ENCODE data around the gene SELENOP. TPM values are rescaled to one million over a fixed set of nuclear protein-coding genes. Genes with fewer than 3 reads are reported as not detected.
"Not testable (repeated sequence)": the region's sequence is repeated elsewhere in the genome, so short reads cannot be mapped to it uniquely, and the experiment has no call there.

SELENOP gene
- total RNA-seq, 3 donors from 2014 or later = 0.66 to 1.1 (median 0.95) TPM

- Mint-ChIP-seq H3K4me3 (no peak overlapping the region), H3K27me3 (ENCODE audit: low read depth) (peaks cover 7% of the 10 kb centered on the region), H3K36me3 (ENCODE audit: insufficient read depth) (no peaks in the 10 kb centered on the region), H3K4me1 (ENCODE audit: low read depth) (no peaks in the 10 kb centered on the region), H3K9me3 (no peaks in the 10 kb centered on the region)
- no peak for ATAC-seq
- DNase-seq = no peak
Observed at GRCh38 chr5:42839196-42839595, 27.5 kb upstream of the SELENOP start.

- Mint-ChIP-seq H3K4me1 (ENCODE audit: low read depth) (no peaks in the 10 kb centered on the region), H3K9me3 (no peaks in the 10 kb centered on the region), H3K27me3 (ENCODE audit: low read depth) (peaks cover 4% of the 10 kb centered on the region), H3K4me3 (no peak overlapping the region), H3K36me3 (ENCODE audit: insufficient read depth) (no peaks in the 10 kb centered on the region)
- DNase-seq (no peak), ATAC-seq (no peak)
Observed at GRCh38 chr5:42837601-42838000, 25.9 kb upstream of the SELENOP start.

GRCh38 chr5:42836070-42836769 is 24.5 kb upstream of the SELENOP start:
- ATAC-seq = no peak
- no peaks in the 10 kb centered on the region for H3K9me3 Mint-ChIP-seq
- H3K4me1 Mint-ChIP-seq (ENCODE audit: low read depth) = no peaks in the 10 kb centered on the region
- no peak for DNase-seq
- peaks cover 4% of the 10 kb centered on the region for H3K27me3 Mint-ChIP-seq (ENCODE audit: low read depth)
- H3K4me3 Mint-ChIP-seq = no peak overlapping the region
- no peaks in the 10 kb centered on the region for H3K36me3 Mint-ChIP-seq (ENCODE audit: insufficient read depth)

- peaks cover 2% of the 10 kb centered on the region for H3K27me3 Mint-ChIP-seq (ENCODE audit: low read depth)
- H3K4me1 Mint-ChIP-seq (ENCODE audit: low read depth) = no peaks in the 10 kb centered on the region
- H3K4me3 Mint-ChIP-seq = no peak overlapping the region
- no peaks in the 10 kb centered on the region for H3K9me3 Mint-ChIP-seq
- DNase-seq (no peak), ATAC-seq (no peak)
- H3K36me3 Mint-ChIP-seq (ENCODE audit: insufficient read depth) = no peaks in the 10 kb centered on the region
Observed at GRCh38 chr5:42832060-42832459, 20.4 kb upstream of the SELENOP start.

- no peak for ATAC-seq
- no peak overlapping the region for H3K4me3 Mint-ChIP-seq
- H3K9me3 Mint-ChIP-seq = no peaks in the 10 kb centered on the region
- H3K36me3 Mint-ChIP-seq (ENCODE audit: insufficient read depth) = no peaks in the 10 kb centered on the region
- DNase-seq = no peak
- H3K4me1 Mint-ChIP-seq (ENCODE audit: low read depth) = no peaks in the 10 kb centered on the region
- H3K27me3 Mint-ChIP-seq (ENCODE audit: low read depth) = peaks cover 2% of the 10 kb centered on the region
Observed at GRCh38 chr5:42830924-42831323, 19.2 kb upstream of the SELENOP start.

GRCh38 chr5:42828671-42829070 is 17.0 kb upstream of the SELENOP start:
- Mint-ChIP-seq H3K27me3 (ENCODE audit: low read depth) (peaks cover under 1% of the 10 kb centered on the region), H3K4me3 (no peak overlapping the region), H3K36me3 (ENCODE audit: insufficient read depth) (no peaks in the 10 kb centered on the region), H3K4me1 (ENCODE audit: low read depth) (no peaks in the 10 kb centered on the region), H3K9me3 (no peaks in the 10 kb centered on the region)
- DNase-seq (no peak), ATAC-seq (no peak)

- H3K27me3 Mint-ChIP-seq (ENCODE audit: low read depth) = no peaks in the 10 kb centered on the region
Observed at GRCh38 chr5:42826757-42827515, 15.2 kb upstream of the SELENOP start.

GRCh38 chr5:42825422-42826148 is 13.9 kb upstream of the SELENOP start:
- DNase-seq (no peak), ATAC-seq (no peak)
- H3K4me3 Mint-ChIP-seq = no peak overlapping the region
- H3K36me3 Mint-ChIP-seq (ENCODE audit: insufficient read depth) = no peaks in the 10 kb centered on the region
- no peaks in the 10 kb centered on the region for H3K9me3 Mint-ChIP-seq
- H3K4me1 Mint-ChIP-seq (ENCODE audit: low read depth) = no peaks in the 10 kb centered on the region
- no peaks in the 10 kb centered on the region for H3K27me3 Mint-ChIP-seq (ENCODE audit: low read depth)

More at GRCh38 chr5:42826757-42827515, 15.2 kb upstream of the SELENOP start:
- Mint-ChIP-seq H3K4me3 (no peak overlapping the region), H3K9me3 (no peaks in the 10 kb centered on the region), H3K4me1 (ENCODE audit: low read depth) (no peaks in the 10 kb centered on the region), H3K36me3 (ENCODE audit: insufficient read depth) (no peaks in the 10 kb centered on the region)
- DNase-seq = no peak
- ATAC-seq = no peak

- H3K4me1 Mint-ChIP-seq (ENCODE audit: low read depth) = no peaks in the 10 kb centered on the region
- no peak overlapping the region for H3K4me3 Mint-ChIP-seq
- H3K9me3 Mint-ChIP-seq = no peaks in the 10 kb centered on the region
- no peaks in the 10 kb centered on the region for H3K36me3 Mint-ChIP-seq (ENCODE audit: insufficient read depth)
- DNase-seq (no peak), ATAC-seq (no peak)
- no peaks in the 10 kb centered on the region for H3K27me3 Mint-ChIP-seq (ENCODE audit: low read depth)
Observed at GRCh38 chr5:42824347-42824976, 12.8 kb upstream of the SELENOP start.

- ATAC-seq (no peak), DNase-seq (no peak)
- Mint-ChIP-seq H3K4me1 (ENCODE audit: low read depth) (no peaks in the 10 kb centered on the region), H3K4me3 (no peak overlapping the region), H3K36me3 (ENCODE audit: insufficient read depth) (no peaks in the 10 kb centered on the region), H3K9me3 (no peaks in the 10 kb centered on the region), H3K27me3 (ENCODE audit: low read depth) (no peaks in the 10 kb centered on the region)
Observed at GRCh38 chr5:42822548-42822947, 10.9 kb upstream of the SELENOP start.

GRCh38 chr5:42819745-42820144 is 8.1 kb upstream of the SELENOP start:
- no peaks in the 10 kb centered on the region for H3K4me1 Mint-ChIP-seq (ENCODE audit: low read depth)
- no peaks in the 10 kb centered on the region for H3K27me3 Mint-ChIP-seq (ENCODE audit: low read depth)
- ATAC-seq = no peak
- DNase-seq = no peak
- no peaks in the 10 kb centered on the region for H3K36me3 Mint-ChIP-seq (ENCODE audit: insufficient read depth)
- H3K4me3 Mint-ChIP-seq = no peak overlapping the region
- H3K9me3 Mint-ChIP-seq = no peaks in the 10 kb centered on the region

GRCh38 chr5:42816546-42816945 is 4.9 kb upstream of the SELENOP start:
- not testable (repeated sequence) for ATAC-seq, H3K4me3 Mint-ChIP-seq

GRCh38 chr5:42813533-42813932 is 1.8 kb upstream of the SELENOP start:
- Mint-ChIP-seq H3K36me3 (ENCODE audit: insufficient read depth) (no peaks in the 10 kb centered on the region), H3K4me1 (ENCODE audit: low read depth) (peaks cover 3% of the 10 kb centered on the region), H3K27me3 (ENCODE audit: low read depth) (no peaks in the 10 kb centered on the region), H3K4me3 (no peak overlapping the region), H3K9me3 (no peaks in the 10 kb centered on the region)
- no peak for DNase-seq
- ATAC-seq = no peak

More at GRCh38 chr5:42816546-42816945, 4.9 kb upstream of the SELENOP start:
- not testable (repeated sequence) for H3K9me3 Mint-ChIP-seq; H3K27me3 Mint-ChIP-seq (ENCODE audit: low read depth); DNase-seq; H3K4me1 Mint-ChIP-seq (ENCODE audit: low read depth); H3K36me3 Mint-ChIP-seq (ENCODE audit: insufficient read depth)

GRCh38 chr5:42812620-42813019 is 928 bp upstream of the SELENOP start:
- ATAC-seq (no peak), DNase-seq (no peak)
- H3K9me3 Mint-ChIP-seq = no peaks in the 10 kb centered on the region
- peaks cover 3% of the 10 kb centered on the region for H3K4me1 Mint-ChIP-seq (ENCODE audit: low read depth)
- H3K4me3 Mint-ChIP-seq = no peak overlapping the region
- no peaks in the 10 kb centered on the region for H3K27me3 Mint-ChIP-seq (ENCODE audit: low read depth)
- H3K36me3 Mint-ChIP-seq (ENCODE audit: insufficient read depth) = no peaks in the 10 kb centered on the region

All from activated T-cell treated with anti-CD3 and anti-CD28 coated beads, Interleukin-2, amount 50 U/mL, for 4 hours (primary cell).